Right hindlimb (tissue), 1 donor: ENCODE measurements around the gene SAFB2.

Experiments
- DNase-seq: peaks from one replicate; pipeline ENCODE4 v3.0.0-alpha.2; 2018

The SAFB2 gene

DNA sequence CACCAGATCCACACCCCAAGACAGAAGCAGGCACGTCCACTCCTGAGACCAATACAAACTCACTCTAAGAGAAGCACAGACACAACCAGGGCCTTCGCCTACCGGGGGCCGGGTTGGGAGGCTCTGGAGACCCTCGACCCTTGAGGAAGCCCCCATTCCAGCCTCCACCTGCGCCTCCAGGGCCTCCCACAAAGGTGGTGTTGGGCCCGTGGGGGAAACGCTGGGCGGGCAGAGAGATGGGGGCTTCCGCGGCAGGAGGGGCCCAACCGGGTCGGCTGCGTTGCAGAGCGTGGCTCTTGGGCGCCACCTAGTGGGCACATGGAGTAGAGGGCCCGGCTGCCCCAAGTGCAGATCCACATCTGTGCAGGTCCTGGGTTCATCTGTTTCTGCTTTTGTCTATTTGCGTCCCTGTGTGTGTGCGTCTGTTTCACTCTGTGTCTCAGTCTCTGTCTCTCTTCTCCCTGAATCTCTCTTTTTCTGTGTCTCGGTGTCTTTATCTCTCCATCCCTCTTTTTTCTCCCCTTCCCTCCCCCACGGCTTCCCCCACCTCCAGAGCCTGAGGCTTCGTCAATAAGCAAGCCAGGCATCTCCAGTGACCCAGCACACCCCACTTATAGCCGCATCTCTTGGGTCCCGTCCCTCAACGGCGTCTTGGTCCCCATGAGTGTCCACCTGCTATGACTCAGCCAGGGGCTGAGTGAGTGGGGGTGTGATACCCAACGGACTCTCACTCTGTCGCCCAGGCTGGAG, 44.3 kb downstream of the SAFB2 start:
- peak; percentile 81 for DNase-seq

DNA sequence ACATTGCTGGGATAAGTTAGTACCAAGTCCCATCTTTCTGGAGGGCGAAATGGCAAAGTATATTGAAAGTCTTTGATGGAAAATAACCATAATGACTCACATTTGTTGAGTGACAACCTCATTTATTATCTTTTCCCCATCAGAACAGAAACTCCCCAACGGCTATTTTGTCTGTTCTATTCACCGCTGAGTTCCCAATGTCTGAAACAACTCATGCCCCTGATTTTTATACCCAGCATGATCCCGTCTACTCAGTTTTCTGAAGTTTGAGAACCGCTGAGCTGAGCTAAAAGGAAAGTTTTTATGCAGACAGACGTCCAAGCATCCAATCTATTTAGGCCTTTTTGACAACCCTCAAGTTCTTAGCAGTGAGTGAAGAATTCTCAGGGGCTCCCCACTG, 47.0 kb downstream of the SAFB2 start:
- no peak for DNase-seq

DNA sequence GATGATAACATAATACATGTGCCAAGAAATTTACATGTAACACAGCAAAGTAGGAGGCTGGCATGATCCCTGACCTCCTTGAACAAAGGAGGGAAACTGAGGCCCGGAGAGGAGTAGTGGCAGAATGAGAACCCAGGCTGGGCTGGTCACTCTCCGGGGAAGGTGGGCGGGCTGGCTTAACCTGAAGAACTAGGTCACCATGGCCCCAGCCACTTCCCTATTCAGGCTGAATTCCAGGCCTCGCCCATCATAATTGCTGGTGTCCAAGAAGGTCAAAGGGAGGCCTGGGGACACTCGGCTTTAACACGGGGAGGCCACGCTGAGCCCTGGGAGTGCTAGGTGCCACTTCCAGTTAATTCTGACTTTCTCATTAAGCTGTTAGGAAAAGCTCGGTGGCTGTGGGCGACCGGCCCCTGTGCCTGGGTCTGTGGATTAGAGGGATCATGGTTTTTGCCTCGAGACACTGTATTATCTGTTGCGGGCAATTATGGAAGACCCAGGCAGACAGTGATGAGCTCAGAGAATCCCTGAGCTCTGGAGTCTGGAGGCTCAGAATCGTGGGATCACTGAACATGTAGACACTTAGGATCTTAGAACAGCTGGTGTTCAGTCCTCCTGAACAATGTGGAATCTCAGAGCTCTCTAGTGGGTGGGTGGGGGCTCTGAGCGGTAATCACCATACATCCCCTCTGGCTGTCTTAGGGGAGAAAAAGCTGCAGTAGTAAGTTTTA, 49.9 kb downstream of the SAFB2 start:
- no peak for DNase-seq

DNA sequence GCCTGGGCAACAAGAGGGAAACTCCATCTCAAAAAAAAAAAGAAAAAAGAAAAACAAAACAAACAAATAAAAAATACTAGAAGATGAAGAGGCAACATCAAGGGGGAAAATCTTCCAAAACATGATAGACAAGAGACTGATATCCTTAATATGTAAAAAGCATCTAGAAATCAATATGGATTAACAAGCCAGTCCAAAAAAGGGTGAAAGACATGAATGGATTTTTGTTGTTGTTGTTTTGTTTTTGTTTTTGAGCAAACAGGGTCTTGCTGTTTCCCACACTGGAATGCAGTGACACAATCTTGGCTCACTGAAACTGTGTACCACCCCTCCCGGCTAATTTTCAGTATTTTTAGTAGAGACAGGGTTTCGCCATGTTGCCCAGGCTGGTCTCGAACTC, 50.8 kb downstream of the SAFB2 start:
- DNase-seq = no peak

DNA sequence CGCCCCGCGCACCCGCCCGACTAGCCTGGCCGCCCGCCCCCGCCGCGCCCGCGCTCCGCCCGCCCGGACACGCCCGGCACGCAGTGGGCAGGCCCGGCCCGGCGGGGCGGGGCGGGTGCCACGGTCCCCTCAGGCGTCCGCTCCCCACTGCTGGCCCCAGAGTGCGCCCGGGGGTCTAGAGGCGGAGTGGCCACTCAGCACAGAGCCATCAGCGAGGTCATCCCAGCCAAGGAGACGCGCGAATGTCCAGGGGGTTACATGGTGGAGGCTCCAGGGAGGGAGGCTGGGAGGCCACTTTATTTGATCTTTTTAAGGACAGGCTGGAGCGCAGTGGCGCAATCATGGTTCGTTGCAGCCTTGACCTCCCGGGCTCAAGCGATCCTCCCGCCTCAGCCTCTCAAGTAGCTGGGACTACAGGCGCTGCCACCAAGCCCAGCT, 54.6 kb downstream of the SAFB2 start:
- DNase-seq = no peak

DNA sequence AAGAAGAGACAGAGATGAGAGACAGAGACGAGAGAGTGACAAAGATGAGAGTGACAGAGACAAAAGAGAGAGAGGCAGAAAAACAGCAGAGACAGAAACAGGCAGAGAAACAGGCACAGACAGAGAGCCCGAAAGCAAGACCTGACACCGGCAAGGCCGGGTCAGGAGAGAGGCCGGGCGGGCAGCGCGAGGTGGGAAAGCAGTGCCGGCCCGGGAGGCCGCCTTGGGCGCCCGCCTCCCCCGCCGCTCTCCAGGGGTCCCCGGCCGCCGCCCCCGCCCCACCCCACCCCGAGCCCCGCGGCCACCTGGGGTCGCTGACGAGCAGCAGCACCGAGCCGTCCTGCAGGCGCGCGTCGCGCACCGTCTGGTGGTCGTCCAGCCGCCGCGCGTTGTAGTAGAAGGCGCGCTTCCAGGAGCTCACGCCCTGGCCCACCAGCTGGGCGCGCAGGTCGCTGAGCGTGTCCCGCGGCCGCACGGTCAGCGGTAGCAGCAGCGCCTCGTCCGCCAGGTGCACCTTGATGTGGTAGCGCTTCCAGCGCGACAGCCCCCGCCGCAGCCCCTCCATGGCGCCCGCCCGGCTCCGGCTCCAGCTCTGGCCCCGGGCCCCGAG, 55.1 kb downstream of the SAFB2 start, which contains the start of gene TINCR:
TSS of gene TINCR (minus strand) at position 594 of the 610 bp plus-strand sequence.
- DNase-seq = no peak

DNA sequence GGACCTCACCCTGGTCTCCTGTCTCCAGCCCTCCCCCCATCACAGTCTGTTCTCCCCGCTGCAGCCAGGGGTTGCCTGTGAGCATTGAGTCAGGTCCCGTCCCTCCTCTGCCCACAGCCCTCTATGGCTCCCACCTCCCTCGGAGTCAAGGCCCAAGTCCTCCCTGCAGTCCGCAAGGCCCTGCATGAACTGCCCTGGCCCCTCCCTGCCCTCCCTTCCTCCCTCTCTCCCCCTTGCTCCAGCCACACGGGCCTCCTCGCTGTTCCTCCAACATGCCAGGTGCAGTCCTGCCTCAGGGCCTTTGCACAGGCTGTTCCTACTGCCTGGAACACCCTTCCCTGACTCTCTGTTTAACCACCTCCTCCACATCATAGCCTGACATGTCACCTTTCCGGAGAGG, 57.6 kb downstream of the SAFB2 start:
- DNase-seq = no peak

DNA sequence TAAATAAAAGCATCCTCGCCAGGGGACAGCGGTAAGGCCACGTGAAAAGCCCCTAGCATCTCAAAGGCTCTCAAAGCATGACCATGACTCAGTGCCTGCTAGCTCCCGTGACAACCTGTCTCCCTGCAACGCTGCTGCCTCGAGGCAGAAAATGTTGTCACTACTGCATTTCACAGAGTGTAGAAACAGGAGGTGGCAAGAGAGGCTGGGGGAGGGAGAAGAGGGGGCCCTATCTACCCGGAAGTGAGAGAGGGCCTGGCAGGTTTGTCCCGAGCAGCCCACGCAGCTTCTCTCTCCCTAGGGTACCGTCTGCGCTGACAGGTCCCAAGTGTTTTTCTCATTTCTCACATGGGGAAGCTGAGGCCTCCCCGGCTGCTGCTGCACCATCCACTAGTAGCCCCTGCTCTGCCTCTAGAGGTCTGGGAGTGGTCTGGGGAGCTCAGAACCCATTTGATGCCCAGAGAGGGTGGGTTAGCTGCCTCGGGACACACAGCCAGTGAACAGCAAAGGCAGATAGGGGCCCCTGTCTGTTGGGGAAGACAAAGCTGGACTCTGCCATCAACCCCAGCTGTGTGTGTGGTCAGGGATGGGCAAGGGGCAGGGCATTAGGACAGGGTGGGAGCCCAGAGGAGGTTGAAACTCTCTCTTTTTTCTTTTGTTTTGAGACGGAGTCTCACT, 58.5 kb downstream of the SAFB2 start:
- DNase-seq = no peak

DNA sequence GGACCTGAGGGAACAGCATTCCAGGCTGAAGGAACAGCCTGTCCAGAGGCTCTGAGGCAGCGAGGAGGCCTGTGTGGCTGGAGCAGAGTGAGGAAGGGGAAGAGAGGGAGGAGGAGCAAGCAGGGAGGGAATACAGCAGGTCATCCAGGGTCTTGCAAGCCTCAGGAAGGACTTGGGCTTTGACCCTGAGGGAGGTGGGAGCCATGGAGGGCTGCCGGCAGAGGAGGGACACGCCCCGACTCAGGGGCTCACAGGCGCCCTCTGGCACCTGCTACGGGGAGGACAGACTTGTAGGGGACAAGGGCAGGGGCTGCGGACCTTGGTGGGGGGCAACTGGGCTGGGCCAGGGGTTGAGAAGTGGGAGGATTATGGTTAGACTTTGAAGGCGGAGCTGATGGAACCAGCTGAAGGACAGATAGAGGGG, 59.6 kb downstream of the SAFB2 start:
- no peak for DNase-seq

DNA sequence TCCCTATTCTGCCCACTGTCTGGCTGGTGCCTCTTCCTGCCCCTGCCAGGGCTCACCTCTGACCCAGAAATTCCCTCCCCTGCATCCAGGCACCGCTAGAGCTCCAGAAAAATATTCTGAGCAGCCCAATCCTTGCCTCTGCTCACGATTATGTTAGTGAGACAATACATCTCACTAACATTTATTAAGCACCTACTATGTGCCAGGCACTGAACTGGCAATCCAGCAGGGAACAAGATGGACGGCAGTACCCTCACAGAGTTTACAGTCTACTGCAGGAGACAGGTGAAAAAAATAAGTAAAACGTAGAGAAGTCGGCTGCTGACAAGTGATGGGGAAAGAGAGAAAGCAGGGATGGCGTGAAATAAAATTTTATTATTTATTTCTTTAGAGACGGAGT, 60.3 kb downstream of the SAFB2 start:
- no peak for DNase-seq

DNA sequence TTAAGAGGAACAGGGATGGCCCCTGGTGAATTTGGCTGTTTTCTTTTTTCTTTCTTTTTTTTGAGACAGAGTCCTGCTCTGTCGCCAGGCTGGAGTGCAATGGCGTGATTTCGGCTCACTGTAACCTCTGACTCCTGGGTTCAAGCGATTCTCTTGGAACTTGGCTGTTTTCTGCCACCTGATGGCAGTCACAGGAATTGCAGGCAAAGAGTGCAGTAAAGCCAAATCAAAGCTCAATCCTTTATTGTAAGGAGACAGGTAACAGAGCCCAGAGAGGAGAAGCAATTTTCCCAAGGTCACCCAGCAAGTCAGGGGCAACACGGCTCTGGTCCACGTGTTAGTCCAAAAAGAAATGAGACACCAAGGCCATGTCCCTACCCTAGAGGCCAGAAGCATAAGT, 61.0 kb downstream of the SAFB2 start:
- no peak for DNase-seq

DNA sequence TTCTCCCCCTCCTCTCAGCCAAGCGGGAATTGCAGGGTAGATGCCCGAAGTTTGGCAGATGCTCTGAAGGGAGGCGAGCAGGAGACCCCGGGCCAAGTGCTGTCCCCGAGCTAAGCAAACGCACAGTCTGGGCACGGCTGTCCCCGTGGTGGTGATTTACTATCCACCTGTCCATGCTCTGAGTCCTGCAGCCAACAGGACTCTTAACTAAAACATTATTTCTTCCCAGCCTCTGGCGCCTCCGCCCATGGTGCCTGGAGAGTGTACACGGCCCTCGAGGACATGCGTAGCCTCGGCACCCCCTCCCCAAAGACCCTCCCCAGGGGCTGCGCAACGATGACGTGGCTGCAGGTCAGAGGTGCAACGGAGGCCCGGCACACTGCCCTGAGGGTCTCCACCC, 62.4 kb downstream of the SAFB2 start:
- DNase-seq = no peak

DNA sequence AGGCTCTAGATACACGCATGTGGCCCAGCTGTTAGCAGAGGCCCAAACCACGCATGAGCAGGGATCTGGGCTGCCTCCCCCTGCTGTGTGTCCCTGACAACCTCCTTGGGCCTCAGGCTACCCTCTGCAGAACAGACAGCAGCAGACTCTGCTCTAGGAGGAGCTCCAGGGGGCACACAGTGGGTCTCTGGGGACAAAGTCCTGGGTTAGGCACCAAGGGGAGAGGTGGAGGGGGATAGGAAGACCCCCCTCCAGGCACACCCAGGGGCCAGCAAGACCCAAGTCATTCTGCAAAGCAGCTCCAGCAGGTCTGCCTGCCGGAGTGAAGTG, 62.8 kb downstream of the SAFB2 start:
- DNase-seq = no peak

DNA sequence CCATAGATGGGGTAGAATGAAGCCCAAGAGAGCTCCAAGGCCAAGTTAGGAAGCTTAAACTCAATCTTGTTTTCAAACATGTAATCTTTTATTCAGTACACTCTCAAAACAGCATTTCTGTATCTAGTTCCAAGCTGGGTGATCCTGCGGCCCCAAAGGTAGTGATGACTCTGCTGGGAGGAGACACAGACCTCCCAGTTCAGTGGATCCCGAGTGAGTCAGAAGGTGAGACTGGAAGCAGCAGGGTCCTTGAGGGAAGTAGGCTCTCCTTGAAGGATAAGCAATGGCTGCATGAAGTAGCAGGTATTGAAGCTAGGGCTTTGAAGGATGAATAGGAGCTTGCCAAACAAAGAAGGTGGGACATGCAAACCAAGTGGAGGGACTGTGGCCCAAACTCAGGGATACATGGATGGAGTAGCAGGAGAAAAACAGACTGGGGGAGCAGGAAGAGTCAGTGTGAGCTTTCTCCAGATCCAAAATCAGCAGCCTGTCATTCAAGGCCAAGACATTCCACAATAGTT, 64.4 kb downstream of the SAFB2 start:
- no peak for DNase-seq

DNA sequence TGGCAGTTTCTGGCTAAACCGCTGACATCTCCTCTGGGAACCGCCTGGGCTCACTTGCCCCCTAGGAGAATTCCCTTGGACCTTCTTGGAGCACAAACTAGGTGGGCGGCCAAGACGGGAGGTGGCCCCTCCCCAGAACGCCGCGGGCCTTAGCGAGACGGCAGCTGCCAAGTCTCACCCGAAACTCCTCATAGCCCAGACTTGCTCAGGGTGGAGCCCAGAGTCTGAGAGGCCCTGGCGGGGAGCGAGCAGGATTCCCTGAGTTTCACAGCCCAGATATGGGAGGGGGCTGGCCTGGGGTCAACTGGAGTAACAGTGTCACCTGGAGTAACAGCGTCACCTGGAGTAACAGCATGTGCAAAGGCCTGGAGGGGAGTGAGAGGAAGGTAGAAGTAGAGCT, 64.9 kb downstream of the SAFB2 start:
- peak; percentile 62 for DNase-seq

DNA sequence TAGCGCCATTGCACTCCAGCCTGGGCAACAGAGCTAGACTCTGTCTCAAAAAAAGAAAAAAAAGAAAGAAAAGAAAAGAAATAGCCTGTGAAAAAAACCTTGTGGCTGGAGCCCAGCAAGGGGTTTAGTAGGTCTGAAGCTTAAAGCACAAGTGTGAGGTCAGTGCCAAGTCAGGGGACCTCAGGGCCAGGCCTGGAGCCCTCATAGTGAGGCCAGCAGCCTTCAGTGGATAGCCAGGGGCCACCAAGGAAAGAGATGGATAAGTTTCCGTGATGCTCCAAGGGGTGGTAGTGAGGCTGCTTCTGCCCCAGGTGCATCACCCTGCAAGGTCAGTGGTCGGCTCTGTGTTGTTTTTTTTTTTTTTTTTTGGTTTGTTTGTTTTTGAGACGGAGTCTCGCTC, 67.7 kb downstream of the SAFB2 start:
- no peak for DNase-seq

DNA sequence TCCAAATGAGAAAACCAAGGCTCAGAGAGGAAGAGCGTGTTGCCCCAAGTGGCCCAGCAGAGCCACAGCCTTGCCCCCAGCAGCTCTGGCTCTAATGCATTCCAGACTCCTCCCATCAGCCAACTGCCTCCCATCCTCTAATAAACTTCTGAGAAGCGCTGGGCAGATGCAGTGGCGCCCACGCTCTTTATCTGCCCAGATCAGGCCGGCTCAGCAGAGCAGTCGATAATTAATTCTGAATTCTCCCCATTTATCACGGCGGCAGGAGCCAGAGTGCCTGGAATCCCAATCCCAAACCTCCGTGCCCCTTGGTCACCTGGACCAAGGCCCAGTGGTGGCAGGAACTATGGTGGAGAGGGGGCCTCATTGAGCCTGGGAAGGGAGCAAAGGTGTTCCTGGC, 68.7 kb downstream of the SAFB2 start:
- DNase-seq = no peak

DNA sequence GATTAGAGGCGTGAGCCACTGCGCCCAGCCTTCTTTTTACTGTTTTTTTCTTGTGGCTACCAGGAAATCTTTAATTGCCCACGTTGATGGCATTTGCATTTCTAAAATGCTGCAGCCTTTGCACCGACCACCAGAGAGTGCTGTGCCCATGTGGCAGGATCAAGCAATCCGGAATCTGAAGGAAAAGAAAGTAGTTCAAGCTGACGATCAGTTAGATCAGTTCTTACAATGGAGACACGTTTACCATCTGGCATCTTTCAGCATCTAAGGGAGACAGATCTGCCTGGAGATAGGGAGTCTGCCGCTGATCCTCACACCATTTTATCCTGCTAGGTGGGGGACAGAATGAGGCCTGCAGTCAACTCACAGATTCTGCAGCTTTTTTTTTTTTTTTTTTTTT, 74.7 kb downstream of the SAFB2 start:
- no peak for DNase-seq

DNA sequence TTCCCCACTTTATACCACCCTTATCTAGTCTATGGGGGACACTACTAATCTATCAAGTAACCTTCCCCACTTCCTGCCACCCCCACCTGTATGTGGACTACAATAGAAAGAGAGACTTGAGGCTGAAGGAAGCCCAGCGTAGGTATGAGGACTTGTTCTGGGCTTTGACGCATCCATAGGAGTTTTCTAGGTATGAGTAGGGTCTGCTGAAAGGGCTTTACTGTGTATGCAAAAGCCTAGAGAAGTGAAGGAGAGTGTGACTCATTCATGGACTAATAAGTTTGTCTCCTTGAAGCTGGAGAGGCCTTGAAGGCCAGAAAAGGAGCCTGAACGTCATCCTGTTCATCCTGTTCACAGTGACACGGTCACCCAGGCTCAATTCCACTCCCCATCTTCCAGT, 76.6 kb downstream of the SAFB2 start:
- no peak for DNase-seq

DNA sequence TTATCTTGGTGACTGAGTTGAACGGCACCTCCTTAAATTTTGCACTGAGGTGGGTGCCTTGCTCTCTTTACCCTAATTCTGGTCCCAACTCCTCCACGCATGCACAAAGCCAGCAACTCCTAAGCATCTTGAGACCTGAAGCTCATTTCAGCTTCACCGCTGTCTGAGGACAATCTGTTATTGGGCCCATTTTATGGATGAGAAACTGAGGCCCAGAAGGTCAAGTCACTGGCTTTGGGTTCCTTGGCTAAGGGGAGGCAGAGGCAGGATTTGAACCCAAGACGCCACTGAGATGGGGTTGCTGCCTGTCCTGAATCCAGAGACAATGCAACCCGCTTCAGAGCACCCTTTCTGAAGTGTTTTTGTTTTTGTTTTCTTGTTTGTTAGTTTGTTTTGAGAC, 77.5 kb downstream of the SAFB2 start:
- DNase-seq = no peak

DNA sequence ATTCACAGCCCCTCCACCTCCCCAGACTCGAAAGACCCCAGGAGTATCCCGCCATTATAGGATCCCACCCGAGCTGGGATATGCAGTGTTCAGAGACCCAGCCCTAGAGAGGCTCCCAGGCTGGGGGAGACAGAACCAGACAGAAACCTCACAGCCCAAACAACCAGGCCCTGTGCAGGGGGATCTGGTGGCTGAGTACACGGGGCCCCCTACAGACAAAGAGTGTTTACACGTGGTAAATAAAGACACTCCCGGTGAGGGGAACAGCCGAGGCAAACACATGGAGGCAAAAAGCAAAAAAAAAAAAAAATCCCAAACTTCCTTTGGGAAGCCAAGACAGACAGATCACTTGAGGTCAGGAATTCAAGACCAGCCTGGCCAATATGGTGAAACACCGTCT, 79.9 kb downstream of the SAFB2 start:
- no peak for DNase-seq

DNA sequence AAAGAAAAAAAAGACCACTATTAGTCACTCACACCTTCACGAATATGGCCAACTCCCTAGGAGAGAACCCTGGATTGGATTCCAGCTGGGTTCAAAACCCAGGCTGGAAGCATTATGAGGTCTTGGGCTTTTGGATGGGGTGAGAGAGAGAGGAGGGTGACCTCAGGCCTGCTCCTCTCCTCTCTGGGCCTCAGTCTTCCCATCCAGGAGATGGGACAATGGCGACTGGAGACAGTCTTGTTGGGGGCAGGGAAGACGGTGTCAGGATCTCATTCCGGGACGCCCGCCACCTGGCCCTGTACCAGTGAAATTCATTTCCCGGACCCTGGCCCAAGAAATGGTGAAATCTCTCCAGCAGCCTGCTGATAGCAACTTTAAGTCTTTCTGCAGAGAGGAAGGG, 81.1 kb downstream of the SAFB2 start:
- no peak for DNase-seq

DNA sequence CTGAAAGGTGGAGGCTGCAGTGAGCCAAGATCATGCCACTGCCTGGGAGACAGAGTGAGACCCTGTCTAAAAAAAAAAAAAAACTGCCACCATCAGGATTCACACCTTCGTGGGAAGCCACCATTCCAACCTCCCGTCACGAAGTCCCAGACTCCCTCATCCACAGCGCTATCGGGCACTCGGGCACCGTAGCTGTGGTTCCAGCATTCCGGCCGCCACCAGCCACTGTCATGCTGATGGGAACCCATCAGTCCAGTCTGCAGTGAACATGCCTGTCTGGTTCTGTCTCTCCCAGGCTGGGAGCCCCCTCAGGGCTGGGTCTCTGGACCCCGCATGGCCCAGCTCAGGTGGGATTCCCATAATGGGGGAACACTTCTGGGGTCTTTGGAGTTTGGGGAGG, 82.4 kb downstream of the SAFB2 start:
- DNase-seq = no peak
